ENCODE results near the gene ERMAP.

ERMAP gene

DNA sequence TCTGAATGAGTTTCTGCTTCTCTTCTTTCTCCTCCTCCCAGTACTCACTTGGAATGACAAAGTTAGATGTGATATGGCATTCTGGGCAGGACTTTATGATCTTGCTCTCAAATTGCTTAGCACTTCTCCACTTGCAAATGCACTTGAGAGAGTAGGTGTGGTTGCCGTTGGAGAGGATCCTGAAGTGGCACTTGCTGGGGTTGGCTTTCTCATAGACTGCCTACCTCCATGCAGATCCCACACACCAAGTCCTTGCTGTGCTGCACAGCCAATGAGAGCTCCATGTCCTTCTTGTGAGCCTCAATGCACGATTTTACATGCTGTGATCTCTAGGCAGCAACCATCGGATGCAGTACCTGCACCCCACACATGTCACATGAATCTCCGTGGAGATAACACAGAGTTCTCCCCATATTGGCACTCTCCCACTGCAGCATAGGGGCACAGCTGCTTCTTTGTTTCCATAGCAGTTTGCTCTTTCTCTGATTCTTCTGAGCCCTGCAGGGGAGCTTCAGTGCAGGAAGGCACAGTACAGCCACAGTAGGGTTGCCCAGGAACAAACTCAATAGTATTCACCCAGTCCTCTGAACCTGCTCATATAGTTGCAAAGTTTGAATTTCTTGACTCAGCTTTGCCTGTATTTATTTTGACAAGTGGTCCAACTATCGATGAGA is 74.7 kb downstream of the ERMAP start:
- no peak for TF ChIP-seq EZH2phosphoT487 (IDR thresholded peaks at IDR 0.05; ENCODE audit: borderline replicate concordance, low read length)
- TF ChIP-seq, protein P1, sequence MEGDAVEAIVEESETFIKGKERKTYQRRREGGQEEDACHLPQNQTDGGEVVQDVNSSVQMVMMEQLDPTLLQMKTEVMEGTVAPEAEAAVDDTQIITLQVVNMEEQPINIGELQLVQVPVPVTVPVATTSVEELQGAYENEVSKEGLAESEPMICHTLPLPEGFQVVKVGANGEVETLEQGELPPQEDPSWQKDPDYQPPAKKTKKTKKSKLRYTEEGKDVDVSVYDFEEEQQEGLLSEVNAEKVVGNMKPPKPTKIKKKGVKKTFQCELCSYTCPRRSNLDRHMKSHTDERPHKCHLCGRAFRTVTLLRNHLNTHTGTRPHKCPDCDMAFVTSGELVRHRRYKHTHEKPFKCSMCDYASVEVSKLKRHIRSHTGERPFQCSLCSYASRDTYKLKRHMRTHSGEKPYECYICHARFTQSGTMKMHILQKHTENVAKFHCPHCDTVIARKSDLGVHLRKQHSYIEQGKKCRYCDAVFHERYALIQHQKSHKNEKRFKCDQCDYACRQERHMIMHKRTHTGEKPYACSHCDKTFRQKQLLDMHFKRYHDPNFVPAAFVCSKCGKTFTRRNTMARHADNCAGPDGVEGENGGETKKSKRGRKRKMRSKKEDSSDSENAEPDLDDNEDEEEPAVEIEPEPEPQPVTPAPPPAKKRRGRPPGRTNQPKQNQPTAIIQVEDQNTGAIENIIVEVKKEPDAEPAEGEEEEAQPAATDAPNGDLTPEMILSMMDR (IDR thresholded peaks at IDR 0.05; ENCODE audit: low read depth, low read length, poor library complexity, severe bottlenecking): no peak

More for the DNA sequence above, 74.7 kb downstream of the ERMAP start:
- Histone ChIP-seq H3K27me3 (ENCODE audit: control insufficient read depth, low read length) (peaks cover 11% of the 10 kb centered on the region), H4K20me1 (ENCODE audit: control insufficient read depth, insufficient read depth, low read depth, low read length) (no peaks in the 10 kb centered on the region), H3K4me1 (ENCODE audit: control insufficient read depth, low read length) (no peaks in the 10 kb centered on the region), H3K4me2 (ENCODE audit: low read length) (no peak overlapping the region), H3K79me2 (ENCODE audit: control insufficient read depth, low read length) (no peaks in the 10 kb centered on the region), H3K27ac (ENCODE audit: low read depth, low read length) (no peak overlapping the region), H3K9me2 (replicated peaks; ENCODE audit: control insufficient read depth, low read length) (no peaks in the 10 kb centered on the region), H3K4me3 (ENCODE audit: low read length) (no peak overlapping the region), H3K36me3 (ENCODE audit: control insufficient read depth, low read length) (no peaks in the 10 kb centered on the region), H3F3A (ENCODE audit: control insufficient read depth, insufficient read depth) (no peaks in the 10 kb centered on the region), H3K9me3 (ENCODE audit: control insufficient read depth, insufficient read depth, low read length) (no peaks in the 10 kb centered on the region)

Measured in DOHH2 (cell line).